ENCODE measurements around the gene PCDHA1.
"Not testable (repeated sequence)": the region's sequence is repeated elsewhere in the genome, so short reads cannot be mapped to it uniquely, and the experiment has no call there.

PCDHA1 gene

GRCh38 chr5:140828362-140828737 is 42.4 kb downstream of the PCDHA1 start:
- DNase-seq (ENCODE audit: insufficient read length, low spot score) (no peak), FAIRE-seq (no peak)
- TF ChIP-seq POLR2A (IDR thresholded peaks at IDR 0.05; ENCODE audit: low read depth, low read length) = no peak

DNA sequence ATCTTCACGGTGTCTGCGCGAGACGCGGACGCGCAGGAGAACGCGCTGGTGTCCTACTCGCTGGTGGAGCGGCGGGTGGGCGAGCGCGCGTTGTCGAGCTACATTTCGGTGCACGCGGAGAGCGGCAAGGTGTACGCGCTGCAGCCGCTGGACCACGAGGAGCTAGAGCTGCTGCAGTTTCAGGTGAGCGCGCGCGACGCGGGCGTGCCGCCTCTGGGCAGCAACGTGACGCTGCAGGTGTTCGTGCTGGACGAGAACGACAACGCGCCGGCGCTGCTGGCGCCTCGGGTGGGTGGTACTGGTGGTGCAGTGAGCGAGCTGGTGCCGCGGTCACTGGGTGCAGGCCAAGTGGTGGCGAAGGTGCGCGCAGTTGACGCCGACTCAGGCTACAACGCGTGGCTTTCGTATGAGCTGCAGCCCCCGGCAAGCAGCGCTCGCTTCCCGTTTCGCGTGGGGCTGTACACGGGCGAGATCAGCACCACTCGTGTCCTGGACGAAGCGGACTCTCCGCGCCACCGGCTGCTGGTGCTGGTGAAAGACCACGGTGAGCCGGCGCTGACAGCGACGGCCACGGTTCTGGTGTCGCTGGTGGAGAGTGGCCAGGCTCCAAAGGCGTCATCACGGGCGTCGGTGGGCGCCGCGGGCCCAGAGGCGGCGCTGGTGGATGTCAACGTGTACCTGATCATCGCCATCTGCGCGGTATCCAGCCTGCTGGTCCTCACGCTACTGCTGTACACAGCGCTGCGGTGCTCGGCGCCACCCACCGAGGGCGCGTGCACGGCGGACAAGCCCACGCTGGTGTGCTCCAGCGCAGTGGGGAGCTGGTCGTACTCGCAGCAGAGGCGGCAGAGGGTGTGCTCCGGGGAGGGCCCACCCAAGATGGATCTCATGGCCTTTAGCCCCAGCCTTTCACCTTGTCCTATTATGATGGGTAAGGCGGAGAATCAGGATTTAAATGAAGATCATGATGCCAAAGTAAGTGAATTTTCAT is 43.9 kb downstream of the PCDHA1 start:
- DNase-seq (ENCODE audit: insufficient read length, low spot score); FAIRE-seq: not testable (repeated sequence)

GRCh38 chr5:140833993-140834392 is 48.1 kb downstream of the PCDHA1 start, which contains the start of gene PCDHA7:
Gene PCDHA7, plus strand, starts transcription at chr5:140834269. Its CDS starts 115 bp downstream, at chr5:140834384.
- no peak for FAIRE-seq
- TF ChIP-seq POLR2A (IDR thresholded peaks at IDR 0.05; ENCODE audit: low read depth, low read length) = no peak

GRCh38 chr5:140834439-140835008 is 48.6 kb downstream of the PCDHA1 start:
- DNase-seq (ENCODE audit: insufficient read length, low spot score); FAIRE-seq: not testable (repeated sequence)

More at GRCh38 chr5:140833993-140834392, 48.1 kb downstream of the PCDHA1 start, which contains the start of gene PCDHA7:
- no peak for DNase-seq (ENCODE audit: insufficient read length, low spot score)

DNA sequence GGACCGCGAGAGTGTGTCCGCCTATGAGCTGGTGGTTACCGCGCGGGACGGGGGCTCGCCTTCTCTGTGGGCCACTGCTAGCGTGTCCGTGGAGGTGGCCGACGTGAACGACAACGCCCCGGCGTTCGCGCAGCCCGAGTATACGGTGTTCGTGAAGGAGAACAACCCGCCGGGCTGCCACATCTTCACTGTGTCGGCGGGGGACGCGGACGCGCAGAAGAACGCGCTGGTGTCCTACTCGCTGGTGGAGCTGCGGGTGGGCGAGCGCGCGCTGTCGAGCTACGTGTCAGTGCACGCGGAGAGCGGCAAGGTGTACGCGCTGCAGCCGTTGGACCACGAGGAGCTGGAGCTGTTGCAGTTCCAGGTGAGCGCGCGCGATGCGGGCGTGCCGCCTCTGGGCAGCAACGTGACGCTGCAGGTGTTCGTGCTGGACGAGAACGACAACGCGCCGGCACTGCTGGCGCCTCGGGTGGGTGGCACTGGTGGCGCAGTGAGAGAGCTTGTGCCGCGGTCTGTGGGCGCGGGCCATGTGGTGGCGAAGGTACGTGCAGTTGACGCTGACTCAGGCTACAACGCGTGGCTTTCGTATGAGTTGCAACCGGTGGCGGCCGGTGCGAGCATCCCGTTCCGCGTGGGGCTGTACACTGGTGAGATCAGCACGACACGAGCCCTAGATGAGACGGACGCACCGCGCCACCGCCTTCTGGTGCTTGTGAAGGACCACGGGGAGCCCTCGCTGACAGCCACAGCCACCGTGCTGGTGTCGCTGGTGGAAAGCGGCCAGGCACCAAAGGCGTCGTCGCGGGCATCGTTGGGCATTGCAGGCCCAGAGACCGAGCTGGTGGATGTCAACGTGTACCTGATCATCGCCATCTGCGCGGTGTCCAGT is 49.9 kb downstream of the PCDHA1 start:
- FAIRE-seq (no peak), DNase-seq (ENCODE audit: insufficient read length, low spot score) (no peak)
- TF ChIP-seq POLR2A (IDR thresholded peaks at IDR 0.05; ENCODE audit: low read depth, low read length) = no peak

- FAIRE-seq (peak; percentile 62), DNase-seq (ENCODE audit: insufficient read length, low spot score) (peak; percentile 23)
- no peak for TF ChIP-seq POLR2A (IDR thresholded peaks at IDR 0.05; ENCODE audit: low read depth, low read length)
Measured at GRCh38 chr5:140840978-140841962, 55.3 kb downstream of the PCDHA1 start, which contains the start of gene PCDHA8. Gene PCDHA8, plus strand, starts transcription at chr5:140841187. Its CDS starts 135 bp downstream, at chr5:140841322.

GRCh38 chr5:140842798-140843733 is 57.1 kb downstream of the PCDHA1 start:
- no peak for TF ChIP-seq POLR2A (IDR thresholded peaks at IDR 0.05; ENCODE audit: low read depth, low read length)
- FAIRE-seq = no peak
- DNase-seq (ENCODE audit: insufficient read length, low spot score) = no peak

DNA sequence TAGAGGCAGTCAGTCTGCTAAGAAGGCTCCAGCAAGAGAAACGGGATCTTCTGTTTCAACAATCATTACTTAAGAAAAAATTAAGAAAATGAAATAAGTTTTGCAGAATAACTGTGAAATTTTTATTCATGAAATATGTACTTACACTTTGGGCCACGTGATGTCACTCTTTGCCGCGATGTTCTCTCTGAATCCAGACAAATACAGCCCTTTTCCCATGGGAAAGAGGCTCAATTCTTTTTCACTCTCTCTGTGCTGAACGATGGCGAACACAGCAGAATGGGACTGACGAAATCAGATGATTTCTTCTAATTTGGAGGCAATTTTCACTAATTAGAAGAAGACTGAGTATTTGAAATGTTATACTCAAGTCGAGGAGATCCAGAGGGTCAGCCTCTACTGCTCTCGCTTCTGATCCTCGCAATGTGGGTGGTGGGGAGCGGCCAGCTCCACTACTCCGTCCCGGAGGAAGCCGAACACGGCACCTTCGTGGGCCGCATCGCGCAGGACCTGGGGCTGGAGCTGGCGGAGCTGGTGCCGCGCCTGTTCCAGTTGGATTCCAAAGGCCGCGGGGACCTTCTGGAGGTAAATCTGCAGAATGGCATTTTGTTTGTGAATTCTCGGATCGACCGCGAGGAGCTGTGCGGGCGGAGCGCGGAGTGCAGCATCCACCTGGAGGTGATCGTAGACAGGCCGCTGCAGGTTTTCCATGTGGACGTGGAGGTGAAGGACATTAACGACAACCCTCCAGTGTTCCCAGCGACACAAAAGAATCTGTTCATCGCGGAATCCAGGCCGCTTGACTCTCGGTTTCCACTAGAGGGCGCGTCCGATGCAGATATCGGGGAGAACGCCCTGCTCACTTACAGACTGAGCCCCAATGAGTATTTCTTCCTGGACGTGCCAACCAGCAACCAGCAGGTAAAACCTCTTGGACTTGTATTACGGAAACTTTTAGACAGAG is 62.5 kb downstream of the PCDHA1 start, which contains the start of gene PCDHA9:
Gene PCDHA9, plus strand, starts transcription at position 244 of the 964 bp plus-strand sequence. Its CDS starts 114 bp downstream, at position 358.
- DNase-seq (ENCODE audit: insufficient read length, low spot score); FAIRE-seq: not testable (repeated sequence)

DNA sequence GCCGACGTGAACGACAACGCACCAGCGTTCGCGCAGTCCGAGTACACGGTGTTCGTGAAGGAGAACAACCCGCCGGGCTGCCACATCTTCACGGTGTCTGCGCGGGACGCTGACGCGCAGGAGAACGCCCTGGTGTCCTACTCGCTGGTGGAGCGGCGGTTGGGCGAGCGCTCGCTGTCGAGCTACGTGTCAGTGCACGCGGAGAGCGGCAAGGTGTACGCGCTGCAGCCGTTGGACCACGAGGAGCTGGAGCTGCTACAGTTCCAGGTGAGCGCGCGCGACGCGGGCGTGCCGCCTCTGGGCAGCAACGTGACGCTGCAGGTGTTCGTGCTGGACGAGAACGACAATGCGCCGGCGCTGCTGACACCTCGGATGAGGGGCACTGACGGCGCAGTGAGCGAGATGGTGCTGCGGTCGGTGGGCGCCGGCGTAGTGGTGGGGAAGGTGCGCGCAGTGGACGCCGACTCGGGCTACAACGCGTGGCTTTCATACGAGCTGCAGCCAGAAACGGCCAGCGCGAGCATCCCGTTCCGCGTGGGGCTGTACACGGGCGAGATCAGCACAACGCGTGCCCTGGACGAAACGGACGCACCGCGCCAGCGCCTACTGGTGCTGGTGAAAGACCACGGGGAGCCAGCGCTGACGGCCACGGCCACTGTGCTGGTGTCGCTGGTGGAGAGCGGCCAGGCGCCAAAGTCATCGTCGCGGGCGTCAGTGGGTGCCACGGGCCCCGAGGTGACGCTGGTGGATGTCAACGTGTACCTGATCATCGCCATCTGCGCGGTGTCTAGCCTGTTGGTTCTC is 64.1 kb downstream of the PCDHA1 start:
- not testable (repeated sequence) for FAIRE-seq

More for the DNA sequence above, 64.1 kb downstream of the PCDHA1 start:
- DNase-seq (ENCODE audit: insufficient read length, low spot score) = not testable (repeated sequence)
